T-helper 2 cell treated with Interferon-gamma antibody and Interleukin-4, amounts not matched to agents 5 μg/mL and 100 μg/mL, for 36 hours (primary cell): ENCODE data around the gene AMN.
"Not testable (repeated sequence)": the region's sequence is repeated elsewhere in the genome, so short reads cannot be mapped to it uniquely, and the experiment has no call there.

ENCODE experiments used
- DNase-seq: peaks from one replicate; pipeline ENCODE4 v3.0.0; 2021; ENCODE audit warnings: low spot score
- H3K27ac Mint-ChIP-seq: one replicate; pipeline ENCODE4 v1.8.0; 2021; ENCODE audit warnings: mild to moderate bottlenecking, mixed read lengths
- H3K27me3 Mint-ChIP-seq: one replicate; pipeline ENCODE4 v1.8.0; 2021; ENCODE audit warnings: low read depth, mixed read lengths
- H3K36me3 Mint-ChIP-seq: one replicate; pipeline ENCODE4 v1.8.0; 2021; ENCODE audit warnings: low read depth, mixed read lengths
- H3K4me1 Mint-ChIP-seq: one replicate; pipeline ENCODE4 v1.8.0; 2021; ENCODE audit warnings: low read depth, mixed read lengths
- H3K4me3 Mint-ChIP-seq: one replicate; pipeline ENCODE4 v1.8.0; 2022; ENCODE audit warnings: mild to moderate bottlenecking, moderate library complexity, mixed read lengths
- H3K9me3 Mint-ChIP-seq: one replicate; pipeline ENCODE4 v1.8.0; 2021; ENCODE audit warnings: mixed read lengths

AMN gene

GRCh38 chr14:102924632-102925588, 2.4 kb downstream of the AMN start:
- no peak for DNase-seq
- Mint-ChIP-seq H3K9me3 (no peaks in the 10 kb centered on the region), H3K27me3 (peaks cover 37% of the 10 kb centered on the region), H3K27ac (no peak overlapping the region), H3K36me3 (no peaks in the 10 kb centered on the region), H3K4me1 (peaks cover 3% of the 10 kb centered on the region), H3K4me3 (no peak overlapping the region)

- Mint-ChIP-seq H3K36me3 (no peaks in the 10 kb centered on the region), H3K27ac (no peak overlapping the region), H3K4me3 (no peak overlapping the region), H3K27me3 (peaks cover 37% of the 10 kb centered on the region), H3K4me1 (peaks cover 3% of the 10 kb centered on the region), H3K9me3 (no peaks in the 10 kb centered on the region)
- no peak for DNase-seq
Measured at GRCh38 chr14:102925646-102926045, 3.2 kb downstream of the AMN start.

- DNase-seq = no peak
- no peaks in the 10 kb centered on the region for H3K9me3 Mint-ChIP-seq
- H3K4me3 Mint-ChIP-seq = no peak overlapping the region
- no peak overlapping the region for H3K27ac Mint-ChIP-seq
- H3K36me3 Mint-ChIP-seq = no peaks in the 10 kb centered on the region
- H3K4me1 Mint-ChIP-seq = peaks cover 3% of the 10 kb centered on the region
- peaks cover 39% of the 10 kb centered on the region for H3K27me3 Mint-ChIP-seq
Measured at GRCh38 chr14:102926104-102926503, 3.6 kb downstream of the AMN start.

GRCh38 chr14:102926840-102927239, 4.4 kb downstream of the AMN start:
- not testable (repeated sequence) for DNase-seq, H3K9me3 Mint-ChIP-seq, H3K4me3 Mint-ChIP-seq, H3K27ac Mint-ChIP-seq, H3K36me3 Mint-ChIP-seq, H3K4me1 Mint-ChIP-seq
- H3K27me3 Mint-ChIP-seq = peaks cover 46% of the 10 kb centered on the region

- Mint-ChIP-seq H3K27ac (no peak overlapping the region), H3K36me3 (no peaks in the 10 kb centered on the region), H3K27me3 (peaks cover 50% of the 10 kb centered on the region), H3K9me3 (no peaks in the 10 kb centered on the region), H3K4me3 (no peak overlapping the region), H3K4me1 (peaks cover 3% of the 10 kb centered on the region)
- no peak for DNase-seq
Measured at GRCh38 chr14:102927346-102927877, 4.9 kb downstream of the AMN start.

GRCh38 chr14:102927878-102928411, 5.5 kb downstream of the AMN start:
- no peak overlapping the region for H3K27ac Mint-ChIP-seq
- peaks cover 3% of the 10 kb centered on the region for H3K4me1 Mint-ChIP-seq
- H3K4me3 Mint-ChIP-seq = no peak overlapping the region
- H3K36me3 Mint-ChIP-seq = no peaks in the 10 kb centered on the region
- no peak for DNase-seq
- H3K9me3 Mint-ChIP-seq = no peaks in the 10 kb centered on the region
- peaks cover 48% of the 10 kb centered on the region for H3K27me3 Mint-ChIP-seq

GRCh38 chr14:102928412-102929240, 6.2 kb downstream of the AMN start:
- H3K36me3 Mint-ChIP-seq = no peaks in the 10 kb centered on the region
- H3K27me3 Mint-ChIP-seq = peaks cover 46% of the 10 kb centered on the region
- peak overlapping the region; percentile 49 for H3K4me3 Mint-ChIP-seq
- H3K4me1 Mint-ChIP-seq = peaks cover 1% of the 10 kb centered on the region
- no peak overlapping the region for H3K27ac Mint-ChIP-seq
- peak; percentile 32 for DNase-seq
- no peaks in the 10 kb centered on the region for H3K9me3 Mint-ChIP-seq

- H3K36me3 Mint-ChIP-seq = no peaks in the 10 kb centered on the region
- no peak overlapping the region for H3K27ac Mint-ChIP-seq
- no peak for DNase-seq
- H3K9me3 Mint-ChIP-seq = no peaks in the 10 kb centered on the region
- peaks cover 1% of the 10 kb centered on the region for H3K4me1 Mint-ChIP-seq
- peaks cover 40% of the 10 kb centered on the region for H3K27me3 Mint-ChIP-seq
- H3K4me3 Mint-ChIP-seq = no peak overlapping the region
Measured at GRCh38 chr14:102929241-102930137, 7.0 kb downstream of the AMN start.

- no peak overlapping the region for H3K27ac Mint-ChIP-seq
- DNase-seq = no peak
- no peaks in the 10 kb centered on the region for H3K36me3 Mint-ChIP-seq
- H3K4me1 Mint-ChIP-seq = peaks cover 1% of the 10 kb centered on the region
- H3K9me3 Mint-ChIP-seq = no peaks in the 10 kb centered on the region
- no peak overlapping the region for H3K4me3 Mint-ChIP-seq
- H3K27me3 Mint-ChIP-seq = peaks cover 39% of the 10 kb centered on the region
Measured at GRCh38 chr14:102930138-102930752, 7.8 kb downstream of the AMN start.

GRCh38 chr14:102930753-102931579, 8.5 kb downstream of the AMN start:
- Mint-ChIP-seq H3K27ac (no peak overlapping the region), H3K27me3 (peaks cover 33% of the 10 kb centered on the region), H3K9me3 (no peaks in the 10 kb centered on the region), H3K4me1 (peaks cover 1% of the 10 kb centered on the region), H3K4me3 (no peak overlapping the region), H3K36me3 (no peaks in the 10 kb centered on the region)
- no peak for DNase-seq

- no peak for DNase-seq
Measured at GRCh38 chr14:102931580-102932285, 9.3 kb downstream of the AMN start.

More at GRCh38 chr14:102931580-102932285, 9.3 kb downstream of the AMN start:
- no peaks in the 10 kb centered on the region for H3K9me3 Mint-ChIP-seq
- peaks cover 1% of the 10 kb centered on the region for H3K4me1 Mint-ChIP-seq
- H3K27me3 Mint-ChIP-seq = peaks cover 27% of the 10 kb centered on the region
- H3K36me3 Mint-ChIP-seq = no peaks in the 10 kb centered on the region
- H3K4me3 Mint-ChIP-seq = no peak overlapping the region
- H3K27ac Mint-ChIP-seq = no peak overlapping the region
